Measurements from ENCODE around the gene ACBD4.
A peak's percentile ranks its signal among the peaks of the same experiment; 100 is the strongest.

Gene ACBD4

DNA sequence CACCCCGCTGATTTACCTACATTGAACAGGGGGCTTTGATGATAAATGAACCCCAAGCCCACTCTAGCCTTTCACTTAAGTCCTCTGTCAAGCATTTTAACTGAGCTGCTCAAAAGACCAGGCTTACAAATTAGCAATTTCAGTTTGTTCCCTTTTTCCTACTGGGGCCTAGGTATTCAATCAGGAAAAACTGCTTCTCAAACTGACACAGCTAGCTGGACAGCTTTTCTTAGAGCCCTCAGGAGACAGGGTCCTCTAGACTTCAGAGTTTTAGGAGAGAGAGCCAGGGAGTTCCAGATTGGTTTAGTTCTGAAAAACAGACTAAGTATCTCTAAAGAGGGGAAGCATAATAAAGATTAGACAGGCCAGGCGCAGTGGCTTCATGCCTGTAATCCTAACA, 20.0 kb downstream of the ACBD4 start:
- no peak for DNase-seq (ENCODE audit: low read depth in 2 of 2)

DNA sequence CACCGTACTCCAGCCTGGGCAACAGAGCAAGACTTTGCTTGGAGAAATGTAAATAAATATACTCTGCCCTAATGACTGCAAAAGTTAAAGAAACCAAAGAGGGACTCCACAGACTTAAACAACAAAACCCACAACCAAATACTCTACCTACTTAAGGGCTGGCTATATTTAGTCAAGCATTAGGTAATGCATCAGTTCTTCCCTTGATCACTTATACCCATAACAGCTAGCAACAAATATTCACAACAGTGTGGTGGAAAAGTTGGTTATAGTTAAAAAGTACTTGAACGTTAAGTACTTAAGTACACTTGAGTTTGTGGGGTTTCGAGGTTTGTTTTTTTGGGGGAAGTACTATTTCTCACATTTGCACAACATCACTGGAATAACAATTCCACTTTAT, 20.8 kb downstream of the ACBD4 start:
- DNase-seq (ENCODE audit: low read depth in 2 of 2), result no peak

DNA sequence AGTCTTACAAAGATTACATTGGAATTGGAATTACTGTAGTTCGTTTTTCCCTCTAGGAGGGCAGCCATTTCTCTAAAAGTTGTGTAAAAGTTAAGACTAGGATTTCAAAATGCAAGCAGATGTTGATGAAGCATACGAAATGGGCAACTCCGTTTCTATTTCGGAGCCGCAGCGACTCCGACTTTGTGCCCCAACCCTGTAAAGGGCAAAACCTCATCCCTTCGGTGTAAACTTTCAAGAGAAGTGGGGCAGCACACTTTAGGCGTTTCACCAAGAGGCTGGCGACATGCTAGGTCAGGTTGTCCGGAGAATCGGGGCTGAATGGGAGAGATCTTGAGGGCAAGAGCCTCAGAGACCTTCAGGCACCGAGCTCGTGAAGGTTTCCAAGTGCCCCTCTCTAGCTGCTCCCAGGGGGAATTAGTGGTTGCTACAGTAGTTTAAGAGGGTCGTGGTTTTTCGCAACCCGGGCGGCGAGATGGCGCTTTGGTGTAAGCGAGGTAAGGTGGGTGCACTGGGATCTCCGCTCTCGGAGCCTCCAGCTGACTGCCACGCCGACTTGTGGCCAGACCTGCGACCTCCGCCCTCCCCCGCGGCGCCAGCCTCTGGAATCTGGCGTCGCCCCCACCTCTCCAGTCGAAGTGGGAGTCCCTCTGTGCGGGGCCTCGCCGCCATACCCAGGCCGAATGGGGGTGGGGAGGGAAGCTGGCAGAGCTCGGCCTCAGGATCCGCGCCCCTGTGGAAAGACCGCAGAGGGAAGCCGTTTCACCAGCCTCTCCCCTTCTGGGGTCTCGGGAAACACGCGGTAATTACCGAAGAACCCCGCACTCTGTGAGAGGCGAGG, 25.2 kb downstream of the ACBD4 start:
- peak; percentile 29 to 37 for DNase-seq (ENCODE audit: low read depth in 2 of 2)

DNA sequence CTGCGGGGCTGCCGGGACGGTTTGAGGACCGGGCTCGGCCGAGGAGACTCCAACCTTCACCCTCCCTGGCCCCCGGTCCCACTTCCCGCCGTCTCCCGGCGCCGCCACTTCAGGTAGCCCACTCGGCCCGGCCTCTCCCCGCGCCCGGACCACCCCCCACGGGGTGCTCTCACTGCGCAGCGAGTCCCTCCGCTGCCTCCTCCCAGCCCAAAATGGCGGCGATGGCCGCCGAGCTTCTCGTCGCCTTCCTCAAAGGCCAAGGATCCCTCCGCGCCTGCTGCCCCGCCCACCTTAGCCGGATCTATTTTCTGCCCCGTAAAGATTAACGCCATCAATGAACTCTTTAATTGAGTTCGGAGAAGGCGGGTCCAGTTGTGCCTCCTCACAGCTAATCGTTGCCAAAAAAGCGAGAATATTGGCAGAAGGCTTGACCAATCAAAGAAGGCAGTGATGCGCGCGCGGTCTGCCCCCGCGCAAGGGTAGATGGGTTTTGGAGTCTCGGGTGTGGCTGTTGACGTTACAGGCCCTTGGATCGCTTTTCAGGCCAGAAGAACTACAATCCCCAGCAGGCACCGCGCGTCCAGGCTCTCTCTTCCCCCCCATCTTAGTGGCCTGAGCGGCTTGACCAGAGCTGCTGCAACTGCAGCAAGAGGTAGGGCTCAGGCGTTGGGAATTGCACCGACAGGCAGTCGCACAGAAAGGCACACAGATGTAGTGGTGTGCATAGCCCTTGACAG, 26.0 kb downstream of the ACBD4 start, which contains the start of gene HEXIM2:
TSS of gene HEXIM2 (plus strand) at position 588 of the 737 bp plus-strand sequence. CDS start 919 bp downstream, outside the sequence.
- DNase-seq (ENCODE audit: low read depth in 2 of 2), result peak; percentile 94 to 97

DNA sequence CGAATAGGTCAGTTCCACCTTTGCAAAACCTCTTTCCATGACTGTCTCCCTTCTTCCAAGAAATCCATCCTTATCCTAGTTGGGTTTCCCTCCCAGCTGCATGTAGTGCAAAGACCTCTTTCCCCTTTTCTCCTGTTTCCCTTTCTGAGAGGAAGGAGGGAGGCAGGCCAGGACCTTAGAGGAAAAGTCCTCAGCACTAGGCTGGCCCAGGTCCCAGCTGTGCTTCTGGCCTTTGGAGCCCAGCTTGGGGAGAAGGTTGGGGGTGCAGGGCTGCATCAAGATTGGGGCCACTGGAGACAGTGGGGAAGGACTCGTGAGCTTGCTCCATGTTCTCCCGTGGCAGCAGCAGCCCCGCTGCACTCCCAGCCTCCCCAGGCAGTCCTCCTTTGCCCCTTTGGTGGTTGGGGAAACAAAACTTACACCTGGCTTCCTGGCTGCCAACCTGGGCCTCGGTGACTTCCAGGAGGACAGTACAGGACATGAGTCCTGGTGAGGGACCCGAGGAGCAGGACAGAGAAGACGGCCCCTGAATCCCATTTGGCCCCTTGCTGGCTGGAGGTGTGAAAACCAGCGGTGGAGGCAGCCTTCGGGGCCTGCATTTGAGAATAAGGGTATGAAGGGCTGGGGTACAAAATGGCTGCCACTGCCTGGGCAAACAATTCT, 26.7 kb downstream of the ACBD4 start:
- no peak for DNase-seq (ENCODE audit: low read depth in 2 of 2)

DNA sequence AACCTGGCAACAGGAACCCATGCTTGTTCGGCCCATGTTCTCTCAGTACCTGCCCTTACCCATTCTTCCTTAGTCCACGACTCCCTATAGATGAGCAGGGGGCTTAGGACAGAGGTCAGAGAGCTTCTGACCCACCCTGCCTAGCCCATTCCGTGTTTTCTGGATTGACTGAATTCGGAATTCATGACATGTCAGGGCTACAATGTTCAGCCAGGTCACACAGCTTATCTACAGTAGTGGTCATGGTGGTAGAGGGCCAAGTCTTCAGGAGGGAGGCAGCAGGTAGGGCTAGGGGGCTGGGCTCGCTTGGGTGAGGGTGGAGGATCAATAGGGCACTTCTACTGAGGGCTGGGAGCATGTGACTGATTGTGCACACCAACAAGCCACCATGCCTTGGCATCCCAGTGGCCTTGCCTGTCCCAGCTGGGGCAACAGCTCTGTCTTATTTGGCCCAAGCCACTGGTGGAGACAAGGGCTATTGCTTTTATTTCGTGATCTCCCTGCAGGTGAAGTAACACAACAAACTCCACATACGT, 29.3 kb downstream of the ACBD4 start:
- no peak for DNase-seq (ENCODE audit: low read depth in 2 of 2)

DNA sequence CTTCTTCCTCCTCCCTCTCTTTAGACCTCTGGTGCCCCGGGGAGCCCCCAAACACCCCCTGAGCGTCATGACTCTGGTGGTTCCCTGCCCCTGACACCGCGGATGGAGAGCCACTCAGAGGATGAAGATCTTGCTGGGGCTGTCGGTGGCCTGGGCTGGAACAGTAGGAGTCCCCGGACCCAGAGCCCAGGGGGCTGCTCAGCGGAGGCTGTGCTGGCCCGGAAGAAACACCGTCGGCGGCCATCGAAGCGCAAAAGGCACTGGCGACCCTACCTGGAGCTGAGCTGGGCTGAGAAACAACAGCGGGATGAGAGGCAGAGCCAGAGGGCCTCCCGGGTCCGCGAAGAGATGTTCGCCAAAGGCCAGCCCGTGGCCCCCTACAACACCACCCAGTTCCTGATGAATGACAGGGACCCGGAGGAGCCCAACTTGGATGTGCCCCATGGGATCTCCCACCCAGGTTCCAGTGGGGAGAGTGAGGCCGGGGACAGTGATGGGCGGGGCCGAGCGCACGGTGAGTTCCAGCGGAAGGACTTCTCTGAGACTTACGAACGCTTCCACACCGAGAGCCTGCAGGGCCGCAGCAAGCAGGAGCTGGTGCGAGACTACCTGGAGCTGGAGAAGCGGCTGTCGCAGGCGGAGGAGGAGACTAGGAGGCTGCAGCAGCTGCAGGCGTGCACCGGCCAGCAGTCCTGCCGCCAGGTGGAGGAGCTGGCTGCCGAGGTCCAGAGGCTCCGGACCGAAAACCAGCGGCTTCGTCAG, 33.7 kb downstream of the ACBD4 start:
- no peak for DNase-seq (ENCODE audit: low read depth in 2 of 2)

DNA sequence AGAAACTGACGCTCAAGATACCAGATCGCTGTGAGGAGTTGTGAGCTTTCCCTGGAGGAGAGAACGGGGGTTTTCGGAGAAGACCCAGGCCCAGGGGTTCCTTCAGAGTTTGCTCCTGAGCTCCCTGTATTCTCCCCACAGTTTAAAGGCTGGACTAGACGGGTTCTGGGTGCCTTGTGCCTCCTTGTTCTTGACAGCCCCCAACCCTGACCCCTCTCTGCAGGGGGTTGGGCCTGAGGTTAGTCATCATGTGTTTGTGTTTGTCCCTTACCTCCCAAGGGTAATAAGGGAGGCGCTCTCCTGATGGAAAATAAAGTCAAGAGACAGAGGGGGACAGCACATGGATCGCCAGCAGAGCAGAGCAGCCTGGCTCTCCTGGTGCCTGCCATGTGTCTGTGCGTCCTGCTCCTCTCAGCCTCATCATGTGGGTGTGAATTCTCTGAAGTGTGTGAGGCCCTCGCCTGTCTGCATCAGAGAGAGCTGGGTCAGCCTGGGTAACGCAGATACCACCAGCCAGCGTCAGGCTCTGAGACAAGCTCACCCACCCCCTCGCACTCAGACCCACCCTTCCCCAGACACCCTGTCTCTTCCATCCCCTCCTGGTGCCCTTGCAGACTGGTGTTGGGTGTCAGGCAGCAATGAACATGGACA, 34.9 kb downstream of the ACBD4 start:
- DNase-seq (ENCODE audit: low read depth in 2 of 2), result no peak

DNA sequence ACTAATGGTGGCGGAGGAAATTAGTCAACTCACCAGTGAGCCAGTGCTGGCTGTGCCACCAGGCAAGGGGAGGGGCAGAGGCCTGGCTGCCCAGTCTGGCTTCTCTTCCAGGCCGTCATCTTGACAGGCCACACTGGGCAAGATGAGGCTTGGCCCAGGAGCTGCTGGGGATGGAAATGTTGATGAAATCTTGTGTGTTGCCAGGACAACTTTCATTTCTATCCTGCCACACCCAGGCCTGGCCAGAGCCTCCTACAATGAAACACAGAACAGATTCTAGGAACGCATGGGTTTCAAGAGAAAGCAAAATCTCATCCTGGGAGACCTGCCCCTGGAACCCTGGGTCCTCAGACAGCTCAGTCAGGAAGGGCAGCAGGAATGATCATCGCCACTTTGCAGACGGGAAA, 35.4 kb downstream of the ACBD4 start:
- no peak for DNase-seq (ENCODE audit: low read depth in 2 of 2)

DNA sequence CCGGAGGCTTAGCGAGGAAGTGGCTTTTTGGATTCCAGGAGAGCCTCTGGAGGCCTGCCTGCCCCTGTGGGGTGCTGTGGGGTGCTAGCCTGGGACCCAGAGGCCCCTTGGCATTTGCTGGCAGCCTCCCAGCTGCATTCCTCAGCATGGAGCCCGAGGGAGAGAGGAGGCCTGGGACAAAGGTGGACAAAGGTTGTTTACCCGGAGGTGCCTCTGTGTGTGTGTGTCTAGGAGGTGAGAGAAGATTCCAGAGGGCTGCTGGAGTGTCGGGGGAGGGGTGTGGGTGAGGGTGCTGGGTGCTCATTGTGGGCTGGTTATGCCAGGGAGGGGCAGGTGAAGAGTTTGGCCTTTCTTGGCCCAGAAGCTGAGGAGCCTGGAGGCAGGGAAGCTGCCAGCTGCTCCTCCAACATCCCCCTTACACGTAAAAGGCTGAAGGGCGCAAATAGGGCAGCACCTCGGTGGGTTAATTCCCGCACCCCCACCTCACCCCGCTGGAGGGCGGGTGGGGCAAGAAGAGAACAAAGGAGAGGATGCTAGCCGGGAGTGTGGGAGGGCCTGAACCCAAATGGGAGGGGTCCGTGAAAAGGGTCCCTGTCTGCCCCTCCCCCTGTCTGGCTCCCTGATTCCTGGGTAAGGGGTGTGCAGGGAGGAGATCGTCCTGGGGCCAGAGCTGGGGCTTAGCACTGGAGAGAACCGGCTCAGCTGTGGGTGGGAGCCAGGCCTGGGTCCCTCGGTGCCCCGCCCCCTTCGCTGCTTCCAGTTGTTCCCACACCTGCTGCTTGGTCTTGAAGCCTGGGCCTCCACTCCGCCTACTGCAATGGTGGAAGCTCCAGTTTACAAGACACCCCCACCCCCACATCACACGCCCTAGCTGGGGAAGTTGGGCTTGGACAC, 36.1 kb downstream of the ACBD4 start:
- DNase-seq (ENCODE audit: low read depth in 2 of 2), result no peak

DNA sequence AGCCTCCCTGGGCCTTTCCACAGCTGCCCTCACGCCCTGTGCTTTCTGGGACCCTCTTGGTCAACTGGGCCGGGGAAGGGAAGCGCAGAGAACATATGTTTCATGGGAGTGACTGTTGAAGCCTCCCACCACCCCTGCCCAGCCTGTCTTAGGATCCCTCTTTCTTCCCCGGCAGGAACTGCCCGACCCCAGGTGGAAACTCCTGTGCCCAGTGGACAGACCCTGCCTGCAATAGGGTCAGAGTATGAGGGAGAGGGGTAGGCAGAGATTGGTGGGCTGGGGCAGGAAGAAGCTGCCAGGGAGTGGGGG, 36.7 kb downstream of the ACBD4 start:
- DNase-seq (ENCODE audit: low read depth in 2 of 2), result no peak

DNA sequence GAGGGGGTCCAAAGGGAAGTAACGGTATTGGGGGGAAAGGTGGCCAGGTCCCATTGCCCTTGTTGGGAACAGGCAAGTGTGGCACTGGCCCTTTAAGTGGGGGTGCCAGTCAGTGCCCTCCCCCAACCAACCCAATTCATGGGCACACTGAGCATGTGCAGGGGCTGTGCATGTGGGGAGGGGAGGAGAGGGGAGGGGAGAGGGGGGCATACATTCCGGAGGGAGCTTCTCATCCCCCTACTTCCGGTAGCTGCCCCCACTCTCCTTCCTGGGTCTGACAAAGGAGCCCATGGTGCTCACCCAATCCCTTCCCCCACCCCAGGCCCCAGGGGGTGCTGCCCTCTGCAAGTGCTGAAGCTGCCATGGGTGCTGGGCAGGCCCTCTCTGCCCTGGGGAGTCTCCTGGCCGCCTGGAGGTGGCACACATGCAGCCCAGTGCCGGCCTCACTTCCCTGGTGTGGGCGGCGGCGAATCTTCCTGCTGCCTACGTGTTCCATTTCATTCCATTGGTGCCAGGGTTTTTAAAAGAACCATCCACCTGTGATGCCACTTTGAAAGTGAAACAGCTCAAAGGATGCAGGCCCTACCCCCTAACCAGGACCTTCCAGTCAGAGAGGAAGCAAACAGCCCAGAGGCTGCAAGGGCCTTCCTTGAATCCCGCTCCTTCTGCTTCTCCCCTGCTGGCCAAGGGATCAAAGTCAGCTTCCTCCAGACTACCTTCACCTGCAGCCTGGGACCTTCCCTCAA, 37.2 kb downstream of the ACBD4 start:
- peak; percentile 31 to 39 for DNase-seq (ENCODE audit: low read depth in 2 of 2)

DNA sequence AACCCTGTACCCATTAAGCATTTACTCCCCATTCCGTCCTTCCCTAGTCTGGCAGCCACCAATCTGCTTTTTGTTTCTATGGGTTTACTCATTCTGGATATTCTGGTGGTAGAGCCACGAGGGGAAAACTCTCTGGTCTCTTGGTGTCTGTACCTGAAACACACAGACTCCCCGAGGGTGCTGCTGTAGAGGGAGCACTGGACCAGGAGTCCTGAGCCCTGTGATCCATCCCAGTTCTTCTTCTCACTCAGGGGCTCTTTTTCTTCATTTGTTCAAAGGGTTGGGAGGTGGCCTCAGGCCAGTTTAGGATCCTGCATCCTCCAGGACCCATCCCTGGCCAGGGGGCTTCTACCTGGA, 40.2 kb downstream of the ACBD4 start:
- no peak for DNase-seq (ENCODE audit: low read depth in 2 of 2)

DNA sequence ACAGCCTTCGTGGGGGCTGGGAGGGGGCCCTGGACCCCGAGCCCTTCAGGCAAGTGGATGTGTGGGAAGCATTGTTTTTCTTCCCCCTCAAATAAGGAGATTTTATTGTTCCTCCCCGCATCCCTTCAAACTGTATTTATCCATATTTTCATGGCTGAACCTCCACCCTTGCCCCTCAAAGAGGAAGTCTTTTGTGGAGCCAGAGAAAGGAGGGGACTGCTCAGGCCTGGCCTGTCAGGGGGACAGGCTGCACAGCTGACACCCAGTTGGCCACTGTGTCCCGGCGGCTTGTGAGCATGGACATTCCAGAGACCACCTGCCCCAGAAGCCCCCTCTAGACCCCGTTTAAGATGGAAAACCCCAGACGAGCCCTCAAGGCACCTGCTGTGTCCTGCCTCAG, 42.1 kb downstream of the ACBD4 start:
- no peak for DNase-seq (ENCODE audit: low read depth in 2 of 2)

DNA sequence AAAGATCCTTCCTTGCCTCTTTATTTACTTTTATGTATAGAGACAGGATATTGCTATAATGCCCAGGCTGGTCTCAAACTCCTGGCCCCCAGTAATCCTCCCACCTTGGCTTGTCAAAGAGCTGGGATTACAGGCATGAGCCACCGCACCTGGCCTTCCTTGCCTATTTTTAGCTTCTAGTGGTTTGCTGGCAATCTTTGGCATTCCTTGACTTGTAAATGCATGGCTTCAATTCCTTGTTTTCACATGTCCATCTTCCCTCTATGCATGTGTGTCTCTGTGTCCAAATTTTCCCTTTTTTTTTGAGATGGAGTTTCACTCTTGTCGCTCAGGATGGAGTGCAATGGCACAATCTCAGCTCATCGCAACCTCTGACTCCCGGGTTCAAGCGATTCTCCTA, 48.7 kb downstream of the ACBD4 start:
- DNase-seq (ENCODE audit: low read depth in 2 of 2), result no peak

DNA sequence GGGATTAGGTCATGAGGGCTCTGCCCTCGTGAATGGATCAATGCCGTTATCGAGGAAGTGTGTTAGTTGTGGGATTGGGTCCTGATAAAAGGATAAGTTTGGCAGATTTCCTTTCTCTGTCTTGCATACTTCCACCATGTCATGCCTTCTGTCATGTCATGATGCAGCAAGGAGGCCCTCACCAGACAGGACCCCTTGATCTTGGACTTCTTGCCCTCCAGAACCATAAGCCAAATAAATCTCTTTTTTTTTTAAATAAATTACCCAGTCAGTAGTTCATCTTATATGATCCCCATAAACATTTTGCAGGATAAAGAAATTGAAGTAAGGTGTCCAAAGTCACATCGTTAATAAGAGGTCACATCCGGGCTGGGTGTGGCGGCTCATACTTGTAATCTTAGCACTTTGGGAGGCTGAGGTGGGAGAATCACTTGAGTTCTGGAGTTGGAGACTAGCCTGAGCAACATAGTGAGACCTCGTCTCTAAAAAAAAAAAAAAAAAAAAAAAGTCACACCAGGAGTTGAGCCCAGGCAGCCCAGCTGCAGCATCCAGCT, 51.4 kb downstream of the ACBD4 start:
- DNase-seq (ENCODE audit: low read depth in 2 of 2), result no peak

DNA sequence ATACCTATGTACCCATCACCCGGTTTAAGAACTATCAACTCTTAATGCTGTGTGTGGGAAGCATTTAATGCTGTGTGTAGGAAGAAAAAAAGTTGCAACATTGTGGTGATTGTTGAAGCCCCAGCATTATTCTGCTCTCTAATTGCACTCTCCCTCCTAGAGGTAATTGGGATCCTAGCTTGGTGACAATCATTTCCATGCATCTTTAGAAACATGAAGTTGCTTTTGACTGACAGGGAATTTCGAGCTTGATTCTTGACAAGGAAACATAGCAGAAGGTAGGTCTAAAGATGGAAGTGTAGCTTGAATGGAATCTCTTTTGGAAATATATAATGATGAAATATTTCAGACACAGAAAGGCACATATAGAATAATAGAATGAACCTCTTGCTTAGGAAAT, 53.5 kb downstream of the ACBD4 start:
- DNase-seq (ENCODE audit: low read depth in 2 of 2), result no peak

DNA sequence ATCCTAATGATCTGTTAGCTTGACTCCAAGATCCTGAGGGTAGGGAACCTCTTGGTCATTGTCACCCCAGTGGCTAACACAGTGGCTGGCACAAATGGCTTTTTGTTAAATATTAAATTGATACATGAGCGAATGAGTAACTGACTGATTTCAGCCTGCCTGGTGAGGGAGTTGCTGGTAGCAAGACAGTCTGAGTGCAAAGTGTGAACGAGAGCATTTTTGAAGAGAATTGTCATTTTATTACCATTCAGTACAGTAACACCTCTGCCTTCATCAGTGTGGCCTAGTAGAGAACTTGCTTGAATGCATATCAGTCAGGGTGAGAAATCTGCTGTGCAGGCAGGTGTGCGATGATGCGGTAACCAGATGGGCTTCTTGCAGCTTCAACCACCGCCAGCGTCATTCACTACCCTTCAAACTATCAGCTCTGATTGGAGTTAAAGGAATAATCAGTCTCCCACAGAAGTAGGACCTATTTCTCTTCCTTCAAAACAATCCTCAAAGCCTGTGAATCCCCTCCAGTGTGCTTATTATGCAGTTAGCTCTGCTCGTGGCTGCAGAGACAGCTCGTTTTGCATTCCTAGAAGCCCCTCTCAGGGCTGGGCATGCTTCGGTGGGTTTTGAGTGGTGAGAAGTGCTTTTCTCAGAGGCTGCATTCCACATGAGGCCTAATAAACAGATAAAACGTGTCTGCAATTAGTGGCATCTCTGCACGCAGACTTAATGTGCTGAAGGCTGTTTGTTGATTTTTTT, 55.2 kb downstream of the ACBD4 start:
- no peak for DNase-seq (ENCODE audit: low read depth in 2 of 2)

All from stimulated activated CD4-positive, alpha-beta T cell treated with anti-CD3 and anti-CD28 coated beads, Interleukin-4, amount 100 ng/mL, for 48 hours (primary cell).